K562 (cell line): ENCODE measurements around the gene CEACAM20. TPM values are rescaled to one million over a fixed set of nuclear protein-coding genes. Genes with fewer than 3 reads are reported as not detected.

Experiments
- ARID1B ChIP-seq: fragments of 450-650 bp; IDR thresholded peaks from 2 replicates; pipeline ENCODE4 v1.6.1; 2016; ENCODE audit warnings: antibody characterized with exemption, mild to moderate bottlenecking, inconsistent platforms
- ATF7 ChIP-seq: fragments of 450-650 bp; IDR thresholded peaks from 2 replicates; pipeline ENCODE4 v1.7.1; 2014; ENCODE audit warnings: mild to moderate bottlenecking, moderate library complexity
- DACH1 ChIP-seq: fragments of 450-650 bp; IDR thresholded peaks from 2 replicates; pipeline ENCODE4 v1.6.1; 2018; ENCODE audit not compliant: partially characterized antibody
- E2F6 ChIP-seq, 2 experiments: IDR thresholded peaks; 2 replicates each; pipeline ENCODE4 v1.6.1; 2011; ENCODE audit warnings: borderline replicate concordance in 1 of 2, control low read depth in 1 of 2, low read depth in 1 of 2, low read length in 1 of 2, mild to moderate bottlenecking in 1 of 2, mixed read lengths in 1 of 2, moderate library complexity in 1 of 2; ENCODE audit not compliant: insufficient read depth in 1 of 2, insufficient read length in 1 of 2, poor library complexity in 1 of 2, severe bottlenecking in 1 of 2; ENCODE audit errors: extremely low read depth in 1 of 2
- ELK1 ChIP-seq: sonication (generic); formaldehyde crosslinking; IDR thresholded peaks from 2 replicates; pipeline ENCODE4 v1.8.1; 2022; ENCODE audit warnings: missing genetic modification reagents
- NCOA4 ChIP-seq: fragments of 450-650 bp; IDR thresholded peaks from 2 replicates; pipeline ENCODE4 v1.6.1; 2018; ENCODE audit warnings: mild to moderate bottlenecking; ENCODE audit not compliant: partially characterized antibody
- NELFE ChIP-seq: IDR thresholded peaks from 2 replicates; pipeline ENCODE4 v1.6.1; 2011; ENCODE audit warnings: mild to moderate bottlenecking; ENCODE audit not compliant: insufficient read depth, insufficient read length
- SMAD1 ChIP-seq: fragments of 150-350 bp; IDR thresholded peaks from 2 replicates; pipeline ENCODE4 v1.6.1; 2014; ENCODE audit warnings: low read length, low read depth; ENCODE audit not compliant: partially characterized antibody
- STAT5A ChIP-seq: IDR thresholded peaks from 2 replicates; pipeline ENCODE4 v1.6.1; 2012; ENCODE audit warnings: low read length, inconsistent platforms, borderline replicate concordance
- TAL1 ChIP-seq: fragments of 450-650 bp; IDR thresholded peaks from 2 replicates; pipeline ENCODE4 v1.6.1; 2016; ENCODE audit warnings: mild to moderate bottlenecking
- TEAD4 ChIP-seq, 2 experiments: sonication (generic) in 1 of 2; formaldehyde crosslinking in 1 of 2; IDR thresholded peaks; 2 replicates each; pipeline versions ENCODE4 v1.6.1 to v1.8.0; 2012 to 2022; ENCODE audit warnings: borderline replicate concordance in 1 of 2, inconsistent platforms in 1 of 2, low read length in 1 of 2, mild to moderate bottlenecking in 1 of 2, missing genetic modification reagents in 1 of 2
- ZBTB2 ChIP-seq: fragments of 450-650 bp; IDR thresholded peaks from 2 replicates; pipeline ENCODE4 v1.6.1; 2016; ENCODE audit warnings: antibody characterized with exemption
- ZNF146 ChIP-seq: IDR thresholded peaks from one replicate; pipeline ENCODE4 v1.6.1; 2018; ENCODE audit warnings: missing compliant biosample characterization; ENCODE audit not compliant: unreplicated experiment
- ZNF316 ChIP-seq: fragments of 450-650 bp; IDR thresholded peaks from 2 replicates; pipeline ENCODE4 v1.6.1; 2016
- ZNF318 ChIP-seq, 2 experiments: fragments of 450-650 bp; IDR thresholded peaks; 2 replicates each; pipeline ENCODE4 v1.6.1; 2016; ENCODE audit warnings: mild to moderate bottlenecking in 2 of 2, borderline replicate concordance in 1 of 2, low read depth in 1 of 2, moderate library complexity in 1 of 2
- polyA plus RNA-seq, 8 experiments: library from polyadenylated mRNA; depleted of rRNA in 4 of 8; stranded (reverse) in 5 of 8; unstranded in 3 of 8; fragments of >200 nt; fragmentation: Nextera tagmentation in 2 of 8; fragmentation: Illumina TruSeq in 1 of 8; extraction: Ambion mirVana in 2 of 8; extraction: Trizol in 1 of 8; gene quantifications; 2 replicates each; pipeline versions ENCODE4 v1.2.1 to v1.2.3, GENCODE V29; 2011 to 2014; ENCODE audit warnings: inconsistent platforms in 1 of 8, missing spikeins in 1 of 8
- total RNA-seq, 7 experiments: library from RNA; depleted of rRNA in 6 of 7; stranded (reverse); fragments of >200 nt in 6 of 7; fragmentation: Illumina TruSeq in 2 of 7; extraction: Trizol in 2 of 7; gene quantifications; 2 replicates each; pipeline versions ENCODE4 v1.2.1 to v1.2.3, GENCODE V29; 2011 to 2021; ENCODE audit warnings: low replicate concordance in 1 of 7

CEACAM20 gene
- total and polyA plus RNA-seq, 9 of the 15 experiments (the other 6 are each of a cell fraction or from before 2014, with no cell fraction given): not detected

- peak; percentile 56 for TF ChIP-seq SMAD1
- peak; percentile 93 for TF ChIP-seq ARID1B
- TF ChIP-seq ATF7: peak; percentile 55
- peak; percentile 73 for TF ChIP-seq STAT5A
- no peak for TF ChIP-seq E2F6 (IDR thresholded peaks at IDR 0.05; ENCODE audit: borderline replicate concordance in 1 of 2, extremely low read depth in 1 of 2, insufficient read depth in 1 of 2, insufficient read length in 1 of 2, low read depth in 1 of 2, low read length in 1 of 2, poor library complexity in 1 of 2, severe bottlenecking in 1 of 2)
- TF ChIP-seq TEAD4 (IDR thresholded peaks at IDR 0.05; ENCODE audit: low read length): peak; percentile 86
- no peak for TF ChIP-seq TEAD4 (CRISPR knock-in tag; IDR thresholded peaks at IDR 0.05; ENCODE audit: borderline replicate concordance)
- no peak for TF ChIP-seq NCOA4
- no peak for TF ChIP-seq ZNF146 (CRISPR knock-in tag)
- no peak for TF ChIP-seq NELFE
- 0 out of 4 replicates have a peak, but pooled peaks of 1 of the 2 experiments have one; percentile 22 for TF ChIP-seq ZNF318 (IDR thresholded peaks at IDR 0.05; ENCODE audit: borderline replicate concordance in 1 of 2, low read depth in 1 of 2)
- TF ChIP-seq ZBTB2: peak; percentile 60; the same call in 1 of the 2 replicates
- peak; percentile 88 for TF ChIP-seq TAL1
- no peak for TF ChIP-seq DACH1
- TF ChIP-seq ZNF316: peak; percentile 88
- TF ChIP-seq ELK1 (CRISPR knock-in tag): no peak
Measured at GRCh38 chr19:44553478-44554171, 24.1 kb upstream of the CEACAM20 start (continued).
